Endodermal cell (in vitro differentiated cells): ENCODE measurements around the gene COL26A1. TPM values are rescaled to one million over a fixed set of nuclear protein-coding genes. Genes with fewer than 3 reads are reported as not detected.

Experiments used
- DNase-seq: peaks from one replicate; pipeline ENCODE4 v3.0.0-alpha.2; 2017
- H3K27ac ChIP-seq: 2 replicates; pipeline ENCODE4 v1.5.1; 2013; ENCODE audit warnings: mild to moderate bottlenecking, low read depth, low read length, moderate library complexity
- H3K27me3 ChIP-seq: 2 replicates; pipeline ENCODE4 v1.6.1; 2013; ENCODE audit warnings: mild to moderate bottlenecking, low read length, moderate library complexity; ENCODE audit not compliant: insufficient read depth, control insufficient read depth, poor library complexity, severe bottlenecking
- H3K36me3 ChIP-seq: 2 replicates; pipeline ENCODE4 v1.7.0; 2013; ENCODE audit warnings: mild to moderate bottlenecking, low read length, moderate library complexity; ENCODE audit not compliant: control insufficient read depth, insufficient read depth
- H3K4me1 ChIP-seq: one replicate; pipeline ENCODE4 v1.7.0; 2013; ENCODE audit warnings: low read length; ENCODE audit not compliant: control insufficient read depth, insufficient read depth
- H3K4me3 ChIP-seq: 2 replicates; pipeline ENCODE4 v1.5.1; 2013; ENCODE audit warnings: mild to moderate bottlenecking, low read length, moderate library complexity
- H3K9ac ChIP-seq: 2 replicates; pipeline ENCODE4 v1.6.1; 2013; ENCODE audit warnings: mild to moderate bottlenecking, low read length, moderate library complexity; ENCODE audit not compliant: poor library complexity, severe bottlenecking; ENCODE audit errors: extremely low read depth
- H3K9me3 ChIP-seq: 2 replicates; pipeline ENCODE4 v1.6.1; 2013; ENCODE audit warnings: mild to moderate bottlenecking, low read length, moderate library complexity; ENCODE audit not compliant: control insufficient read depth
- H3K27ac Mint-ChIP-seq: 2 replicates; pipeline ENCODE4 v1.8.0; 2020; ENCODE audit warnings: mixed read lengths
- H3K27me3 Mint-ChIP-seq: 2 replicates; pipeline ENCODE4 v1.8.0; 2021; ENCODE audit warnings: mild to moderate bottlenecking, mixed read lengths; ENCODE audit not compliant: insufficient read depth
- H3K36me3 Mint-ChIP-seq: 2 replicates; pipeline ENCODE4 v1.8.0; 2020; ENCODE audit warnings: low read depth, mixed read lengths
- H3K4me1 Mint-ChIP-seq: 2 replicates; pipeline ENCODE4 v1.8.0; 2020; ENCODE audit warnings: mixed read lengths
- H3K4me3 Mint-ChIP-seq: 2 replicates; pipeline ENCODE4 v1.8.0; 2020; ENCODE audit warnings: mild to moderate bottlenecking, moderate library complexity, mixed read lengths
- H3K9me3 Mint-ChIP-seq: 2 replicates; pipeline ENCODE4 v1.8.0; 2020; ENCODE audit warnings: mild to moderate bottlenecking, mixed read lengths
- WGBS, 2 experiments: methylation state at CpG; one replicate each; pipeline versions ENCODE4 v1.1.5 to v1.1.7; 2013; ENCODE audit warnings: missing lambda C conversion rate in 2 of 2, mixed read lengths in 1 of 2; ENCODE audit not compliant: insufficient coverage in 1 of 2, insufficient read length in 1 of 2; 5-methylcytosine and 5-hydroxymethylcytosine counted together
- total RNA-seq, 2 donors: library from RNA; stranded (reverse); fragmentation: NEBNext Ultra II Directional in 1 of 2; extraction: Animal tissue kit (Norgen Biotek cat#: 25700) in 1 of 2; gene quantifications; 2 replicates in 1 of 2; 3 replicates in 1 of 2; pipeline ENCODE4 v1.2.1, GENCODE V29; 2021
- TF ChIP-seq, protein P1 (sequence below): fragments of 200-600 bp; sonication (generic); conservative IDR thresholded peaks from 2 replicates; pipeline ENCODE4 v1.5.0; 2021; ENCODE audit warnings: antibody characterized with exemption, mild to moderate bottlenecking

The COL26A1 gene
- total RNA-seq, 2 donors from 2014 or later: 41.2 to 47.0 TPM

DNA sequence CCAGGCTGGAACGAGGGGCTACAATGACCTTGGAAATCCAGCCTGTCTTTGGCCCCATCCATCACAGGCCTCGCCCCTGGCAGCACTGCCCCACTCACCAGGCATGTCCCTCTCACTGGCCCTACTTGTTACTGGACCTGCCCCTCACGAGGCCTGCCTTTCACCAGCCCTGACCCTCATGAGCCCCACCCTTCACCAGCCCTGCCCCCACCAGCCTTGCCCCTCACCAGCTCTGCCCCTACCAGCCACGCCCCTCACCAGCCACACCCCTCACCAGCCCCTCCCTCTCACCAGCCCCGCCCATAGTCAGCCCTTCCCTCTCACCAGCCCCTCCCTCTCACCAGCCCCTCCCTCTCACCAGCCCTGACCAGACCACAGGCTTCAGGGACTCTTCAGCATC lies 57.8 kb downstream of the COL26A1 start:
- no peak overlapping the region for H3K9ac ChIP-seq
- H3K4me1 Mint-ChIP-seq: no peaks in the 10 kb centered on the region
- H3K27ac Mint-ChIP-seq: no peak overlapping the region
- no peaks in the 10 kb centered on the region for H3K27me3 Mint-ChIP-seq
- H3K9me3 ChIP-seq: no peaks in the 10 kb centered on the region
- H3K4me1 ChIP-seq: no peaks in the 10 kb centered on the region
- H3K4me3 ChIP-seq: no peak overlapping the region
- H3K27ac ChIP-seq: no peak overlapping the region
- no peaks in the 10 kb centered on the region for H3K9me3 Mint-ChIP-seq
- TF ChIP-seq, protein P1, sequence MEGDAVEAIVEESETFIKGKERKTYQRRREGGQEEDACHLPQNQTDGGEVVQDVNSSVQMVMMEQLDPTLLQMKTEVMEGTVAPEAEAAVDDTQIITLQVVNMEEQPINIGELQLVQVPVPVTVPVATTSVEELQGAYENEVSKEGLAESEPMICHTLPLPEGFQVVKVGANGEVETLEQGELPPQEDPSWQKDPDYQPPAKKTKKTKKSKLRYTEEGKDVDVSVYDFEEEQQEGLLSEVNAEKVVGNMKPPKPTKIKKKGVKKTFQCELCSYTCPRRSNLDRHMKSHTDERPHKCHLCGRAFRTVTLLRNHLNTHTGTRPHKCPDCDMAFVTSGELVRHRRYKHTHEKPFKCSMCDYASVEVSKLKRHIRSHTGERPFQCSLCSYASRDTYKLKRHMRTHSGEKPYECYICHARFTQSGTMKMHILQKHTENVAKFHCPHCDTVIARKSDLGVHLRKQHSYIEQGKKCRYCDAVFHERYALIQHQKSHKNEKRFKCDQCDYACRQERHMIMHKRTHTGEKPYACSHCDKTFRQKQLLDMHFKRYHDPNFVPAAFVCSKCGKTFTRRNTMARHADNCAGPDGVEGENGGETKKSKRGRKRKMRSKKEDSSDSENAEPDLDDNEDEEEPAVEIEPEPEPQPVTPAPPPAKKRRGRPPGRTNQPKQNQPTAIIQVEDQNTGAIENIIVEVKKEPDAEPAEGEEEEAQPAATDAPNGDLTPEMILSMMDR: no peak
- peak; percentile 95 for DNase-seq
- H3K36me3 ChIP-seq: peaks cover 4% of the 10 kb centered on the region
- no peak overlapping the region for H3K4me3 Mint-ChIP-seq
- H3K27me3 ChIP-seq: no peaks in the 10 kb centered on the region
- WGBS, 2 experiments: 70 to 75% methylated on average over 1 to 5 of the region's 5 CpGs
- H3K36me3 Mint-ChIP-seq: peaks cover 8% of the 10 kb centered on the region

DNA sequence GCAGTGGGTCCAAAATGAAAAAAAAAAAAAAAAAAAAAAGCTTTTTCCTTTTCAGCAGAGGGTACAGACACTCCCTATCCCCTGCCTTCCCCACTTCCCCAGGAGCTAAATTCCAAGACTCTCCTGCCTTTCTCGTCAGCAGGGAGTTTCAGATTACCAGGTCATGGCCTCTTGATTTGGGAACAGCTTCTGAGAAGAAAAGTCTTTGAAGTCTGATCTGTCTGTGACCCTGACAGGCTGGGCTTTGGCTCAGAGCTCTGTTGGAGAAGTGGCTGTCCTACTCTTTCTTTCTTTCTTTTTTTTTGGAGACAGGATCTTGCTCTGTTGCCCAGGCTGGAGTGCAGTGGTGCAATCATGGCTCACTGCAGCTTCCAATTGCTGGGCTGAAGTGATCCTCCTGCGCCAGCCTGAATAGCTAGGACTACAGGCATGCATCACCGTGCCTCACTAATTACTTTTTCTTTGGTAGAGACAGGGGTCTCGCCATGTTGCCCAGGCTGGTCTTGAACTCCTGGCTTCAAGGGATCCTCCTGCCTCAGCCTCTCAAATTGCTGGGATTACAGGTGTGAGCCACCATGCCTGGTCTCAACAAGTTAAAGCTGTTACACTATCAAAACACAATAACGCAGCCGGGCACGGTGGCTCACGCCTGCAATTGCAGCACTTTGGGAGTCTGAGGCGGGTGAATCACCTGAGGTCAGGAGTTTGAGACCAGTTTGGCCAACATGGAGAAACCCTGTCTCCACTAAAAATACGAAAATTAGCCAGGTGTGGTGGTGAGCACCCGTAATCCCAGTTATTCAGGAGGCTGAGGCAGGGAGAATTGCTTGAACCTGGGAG lies 59.9 kb downstream of the COL26A1 start:
- Histone ChIP-seq H3K27ac (no peak overlapping the region), H3K4me1 (no peaks in the 10 kb centered on the region), H3K9me3 (no peaks in the 10 kb centered on the region), H3K27me3 (no peaks in the 10 kb centered on the region), H3K9ac (no peak overlapping the region), H3K36me3 (peaks cover 4% of the 10 kb centered on the region), H3K4me3 (no peak overlapping the region)
- Mint-ChIP-seq H3K27ac (no peak overlapping the region), H3K36me3 (peaks cover 14% of the 10 kb centered on the region), H3K4me3 (no peak overlapping the region), H3K27me3 (no peaks in the 10 kb centered on the region), H3K4me1 (no peaks in the 10 kb centered on the region), H3K9me3 (no peaks in the 10 kb centered on the region)
- TF ChIP-seq, protein P1: no peak
- no peak for DNase-seq
- WGBS, 2 experiments: 90 to 95% methylated on average over 9 to 11 of the region's 11 CpGs

DNA sequence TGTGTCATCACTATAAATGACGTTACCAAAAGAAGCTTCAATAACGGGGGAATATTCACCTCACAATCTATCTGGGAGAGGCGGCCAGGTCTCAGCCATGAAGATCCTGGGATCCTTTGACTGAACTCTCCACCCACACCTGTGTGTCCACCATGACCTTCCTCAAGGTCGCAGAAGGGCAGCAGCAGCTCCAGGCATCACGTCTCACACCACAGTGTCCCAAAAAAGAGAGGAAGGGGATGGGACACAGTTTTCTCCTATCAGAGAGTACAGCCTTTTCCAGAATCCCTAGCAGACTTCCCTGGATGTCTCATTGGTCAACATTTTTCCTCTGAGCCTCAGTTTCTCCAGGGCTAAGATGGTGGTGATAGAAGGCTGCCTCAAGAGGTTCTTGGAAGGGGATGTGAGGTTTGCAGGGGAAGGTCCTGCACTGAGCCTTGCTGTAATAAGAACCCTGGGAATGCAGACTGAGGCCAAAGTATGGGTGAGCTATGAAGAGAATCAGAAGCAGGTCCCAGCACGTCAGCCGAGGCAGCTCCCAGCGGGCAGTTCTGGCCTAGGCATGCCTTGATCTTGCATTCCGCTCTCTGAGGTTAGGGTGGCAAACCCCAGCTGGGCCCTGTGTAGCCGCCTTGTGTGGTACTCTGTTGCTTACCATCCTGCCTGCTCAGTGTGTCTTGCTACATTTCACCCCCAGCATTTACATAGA lies 63.8 kb downstream of the COL26A1 start:
- no peaks in the 10 kb centered on the region for H3K4me1 ChIP-seq
- TF ChIP-seq, protein P1: no peak
- WGBS, 2 experiments: 91 to 97% methylated on average over 7 to 10 of the region's 10 CpGs
- Mint-ChIP-seq H3K4me1 (no peaks in the 10 kb centered on the region), H3K27ac (no peak overlapping the region), H3K36me3 (peaks cover 14% of the 10 kb centered on the region), H3K4me3 (no peak overlapping the region), H3K27me3 (no peaks in the 10 kb centered on the region), H3K9me3 (no peaks in the 10 kb centered on the region)
- no peak overlapping the region for H3K27ac ChIP-seq
- H3K27me3 ChIP-seq: no peaks in the 10 kb centered on the region
- no peaks in the 10 kb centered on the region for H3K9me3 ChIP-seq
- no peak for DNase-seq
- H3K4me3 ChIP-seq: no peak overlapping the region
- no peak overlapping the region for H3K9ac ChIP-seq
- no peaks in the 10 kb centered on the region for H3K36me3 ChIP-seq
